Esophagus muscularis mucosa (tissue), 4 donors: ENCODE measurements around the gene GFPT2. TPM values are rescaled to one million over a fixed set of nuclear protein-coding genes. Genes with fewer than 3 reads are reported as not detected.

Source experiments
- DNase-seq: peaks from one replicate; pipeline ENCODE4 v3.0.0-alpha.2; 2017; ENCODE audit errors: extremely low spot score
- H3K27ac ChIP-seq, 4 donors: fragments of 200-600 bp; sonication (generic); replicated peaks in 1 of 4; 1 replicate in 3 of 4; 2 replicates in 1 of 4; pipeline ENCODE4 v1.5.1; 2016 to 2019; ENCODE audit warnings: mild to moderate bottlenecking in 1 of 4
- H3K27me3 ChIP-seq, 4 donors: fragments of 200-600 bp; sonication (generic); one replicate each; pipeline versions ENCODE4 v1.5.1 to v1.6.0; 2016 to 2019
- H3K36me3 ChIP-seq, 4 donors: fragments of 200-600 bp; sonication (generic); one replicate each; pipeline ENCODE4 v1.5.1; 2016 to 2019
- H3K4me1 ChIP-seq, 4 donors: fragments of 200-600 bp; sonication (generic); one replicate each; pipeline ENCODE4 v1.5.1; 2016 to 2019
- H3K4me3 ChIP-seq, 4 donors: fragments of 200-600 bp; sonication (generic); 1 replicate in 2 of 4; 2 replicates in 2 of 4; pipeline ENCODE4 v1.5.1; 2016 to 2019; ENCODE audit warnings: mild to moderate bottlenecking in 4 of 4, moderate library complexity in 1 of 4
- H3K9me3 ChIP-seq, 4 donors: fragments of 200-600 bp; sonication (generic); 1 replicate in 3 of 4; 2 replicates in 1 of 4; pipeline ENCODE4 v1.5.1; 2016 to 2019
- CTCF ChIP-seq, 3 experiments: fragments of 200-600 bp in 2 of 3; fragments of 450-650 bp in 1 of 3; sonication (generic) in 2 of 3; IDR thresholded peaks; one replicate each; pipeline ENCODE4 v1.5.1; 2017 to 2019; ENCODE audit warnings: antibody characterized with exemption in 3 of 3, mild to moderate bottlenecking in 2 of 3, moderate library complexity in 1 of 3
- EP300 ChIP-seq: sonication (generic); formaldehyde crosslinking; IDR thresholded peaks from one replicate; pipeline ENCODE4 v1.6.1; 2017; ENCODE audit warnings: antibody characterized with exemption
- POLR2A ChIP-seq: fragments of 450-650 bp; IDR thresholded peaks from one replicate; pipeline ENCODE4 v1.6.1; 2017; ENCODE audit warnings: antibody characterized with exemption, moderate library complexity, mild to moderate bottlenecking, low read depth
- POLR2AphosphoS5 ChIP-seq, 2 donors: sonication (generic); formaldehyde crosslinking; IDR thresholded peaks; one replicate each; pipeline ENCODE4 v1.6.1; 2017; ENCODE audit warnings: antibody characterized with exemption in 2 of 2
- WGBS: methylation state at CpG from one replicate; pipeline ENCODE4 v1.1.5; 2018; 5-methylcytosine and 5-hydroxymethylcytosine counted together
- intact Hi-C: fragments of 100-400 bp; cut with DNase I; formaldehyde crosslinking; loops from one replicate; pipeline ENCODE4 v1.15.1; 2023
- total RNA-seq, 4 donors: library from RNA; depleted of rRNA; stranded (reverse); fragments of >200 nt; gene quantifications; one replicate each; pipeline versions ENCODE4 v1.1.0 to v1.2.1, GENCODE V29; 2016

The GFPT2 gene
- total RNA-seq, 4 donors from 2014 or later: 30.1 to 114 (median 33.6) TPM

- intact Hi-C loops: no loop called here
- H3K9me3 ChIP-seq: no peaks in the 10 kb centered on the region
- 87% methylated on average over 4 of the region's 4 CpGs for WGBS
- DNase-seq: no peak
- H3K4me1 ChIP-seq: peaks cover 0 to 6% (median 2%) of the 10 kb centered on the region in 4 donors
- no peaks in the 10 kb centered on the region for H3K36me3 ChIP-seq
- peaks cover 0 to 6% (median 0%) of the 10 kb centered on the region in 4 donors for H3K27me3 ChIP-seq
- no peak for TF ChIP-seq EP300
- TF ChIP-seq POLR2AphosphoS5 (IDR thresholded peaks at IDR 0.05): no peak
- no peak for TF ChIP-seq CTCF (IDR thresholded peaks at IDR 0.05)
- TF ChIP-seq POLR2A: no peak
- H3K4me3 ChIP-seq: no peak overlapping the region
- no peak overlapping the region for H3K27ac ChIP-seq
These were observed 12.7 kb upstream of the GFPT2 start for GRCh38 chr5:180365829-180366228.

- Histone ChIP-seq H3K36me3 (no peaks in the 10 kb centered on the region), H3K27ac (no peak overlapping the region), H3K4me1 (no peaks in the 10 kb centered on the region), H3K27me3 (no peaks in the 10 kb centered on the region), H3K4me3 (no peak overlapping the region), H3K9me3 (no peaks in the 10 kb centered on the region)
- DNase-seq: no peak
- intact Hi-C loops: no loop called here
- 90% methylated on average over 9 of the region's 10 CpGs for WGBS
- TF ChIP-seq EP300: no peak
- TF ChIP-seq POLR2AphosphoS5 (IDR thresholded peaks at IDR 0.05): no peak
- TF ChIP-seq CTCF (IDR thresholded peaks at IDR 0.05): no peak
- TF ChIP-seq POLR2A: no peak
These were observed 11.2 kb upstream of the GFPT2 start for GRCh38 chr5:180364306-180364856.

GRCh38 chr5:180360078-180360957 lies 7.2 kb upstream of the GFPT2 start:
- no peaks in the 10 kb centered on the region for H3K4me1 ChIP-seq
- no peaks in the 10 kb centered on the region for H3K9me3 ChIP-seq
- no peak overlapping the region for H3K27ac ChIP-seq
- 85% methylated on average over 17 of the region's 24 CpGs for WGBS
- no peak for DNase-seq
- H3K4me3 ChIP-seq: no peak overlapping the region
- intact Hi-C loops: no loop called here
- no peaks in the 10 kb centered on the region for H3K27me3 ChIP-seq
- TF ChIP-seq EP300: no peak
- no peak for TF ChIP-seq POLR2A
- TF ChIP-seq POLR2AphosphoS5 (IDR thresholded peaks at IDR 0.05): no peak
- no peak for TF ChIP-seq CTCF (IDR thresholded peaks at IDR 0.05)
- H3K36me3 ChIP-seq: no peaks in the 10 kb centered on the region

GRCh38 chr5:180358694-180359093 lies 5.6 kb upstream of the GFPT2 start:
- peaks cover 0 to 9% (median 0%) of the 10 kb centered on the region in 4 donors for H3K27me3 ChIP-seq
- no peak for TF ChIP-seq POLR2AphosphoS5 (IDR thresholded peaks at IDR 0.05)
- no peak for TF ChIP-seq POLR2A
- TF ChIP-seq CTCF (IDR thresholded peaks at IDR 0.05): no peak
- TF ChIP-seq EP300: no peak
- no peak for DNase-seq
- H3K4me3 ChIP-seq: no peak overlapping the region
- WGBS: 92% methylated on average over 4 of the region's 6 CpGs
- no peaks in the 10 kb centered on the region for H3K9me3 ChIP-seq
- H3K36me3 ChIP-seq: no peaks in the 10 kb centered on the region
- intact Hi-C loops: loop anchor here (10.0 kb wide), 2 partner anchors 64 to 136 kb away; partner anchors contain the start of genes CNOT6 and MAPK9
- no peak overlapping the region for H3K27ac ChIP-seq
- peaks cover 7 to 10% (median 8%) of the 10 kb centered on the region in 4 donors for H3K4me1 ChIP-seq
